HL-60 (cell line): ENCODE data around the gene FAH.
A peak's percentile ranks its signal among the peaks of the same experiment; 100 is the strongest.
"Not testable (repeated sequence)": the region's sequence is repeated elsewhere in the genome, so short reads cannot be mapped to it uniquely, and the experiment has no call there.

Experiments
- DNase-seq, 2 experiments: peaks; one replicate each; pipeline ENCODE4 v3.0.0-alpha.2; 2010 to 2020; ENCODE audit warnings: low read depth in 1 of 2, low spot score in 1 of 2
- H3K27ac ChIP-seq: fragments of 250-450 bp; sonication (Bioruptor Pico); replicated peaks from 2 replicates; pipeline ENCODE4 v1.5.1; 2020; ENCODE audit warnings: mild to moderate bottlenecking, moderate library complexity
- H3K27me3 ChIP-seq: fragments of 250-450 bp; sonication (Bioruptor Pico); 2 replicates; pipeline ENCODE4 v1.5.1; 2021; ENCODE audit warnings: mild to moderate bottlenecking, moderate library complexity; ENCODE audit not compliant: insufficient read depth, poor library complexity, severe bottlenecking
- H3K4me3 ChIP-seq: replicated peaks from 2 replicates; pipeline ENCODE4 v1.5.1; 2011; ENCODE audit warnings: mild to moderate bottlenecking, control low read depth, low read length; ENCODE audit not compliant: insufficient read depth
- CTCF ChIP-seq: IDR thresholded peaks from one replicate; pipeline ENCODE4 v1.5.1; 2011; ENCODE audit warnings: low read length, control low read depth, inconsistent platforms; ENCODE audit not compliant: insufficient read depth
- GABPA ChIP-seq: IDR thresholded peaks from 2 replicates; pipeline ENCODE4 v1.6.1; 2012; ENCODE audit warnings: low read depth
- POLR2AphosphoS5 ChIP-seq: IDR thresholded peaks from 2 replicates; pipeline ENCODE4 v1.6.1; 2012; ENCODE audit warnings: low read depth
- REST ChIP-seq: IDR thresholded peaks from 2 replicates; pipeline ENCODE4 v1.6.1; 2012; ENCODE audit warnings: low read depth; ENCODE audit not compliant: insufficient replicate concordance
- SPI1 ChIP-seq: IDR thresholded peaks from 2 replicates; pipeline ENCODE4 v1.6.1; 2012; ENCODE audit warnings: low read depth, mild to moderate bottlenecking, borderline replicate concordance

The FAH gene

GRCh38 chr15:80123034-80123433 is 29.8 kb upstream of the FAH start:
- Histone ChIP-seq H3K27ac (peak overlapping the region; percentile 30), H3K27me3 (no peaks in the 10 kb centered on the region), H3K4me3 (no peak overlapping the region)
- peak in 1 of 2 experiments; percentile 43 for DNase-seq
- peak; percentile 83 for TF ChIP-seq SPI1
- TF ChIP-seq POLR2AphosphoS5, result no peak

GRCh38 chr15:80127253-80127652 is 25.5 kb upstream of the FAH start:
- DNase-seq, H3K27me3 ChIP-seq, H3K27ac ChIP-seq, H3K4me3 ChIP-seq: not testable (repeated sequence)

GRCh38 chr15:80127911-80128310 is 24.9 kb upstream of the FAH start:
- no peak overlapping the region for H3K27ac ChIP-seq
- H3K4me3 ChIP-seq, result no peak overlapping the region
- no peaks in the 10 kb centered on the region for H3K27me3 ChIP-seq
- TF ChIP-seq POLR2AphosphoS5 (no peak), REST (no peak), SPI1 (no peak), GABPA (no peak), CTCF (no peak)
- DNase-seq, result no peak

- no peak overlapping the region for H3K27ac ChIP-seq
- DNase-seq, result no peak
- H3K27me3 ChIP-seq, result no peaks in the 10 kb centered on the region
- no peak overlapping the region for H3K4me3 ChIP-seq
- TF ChIP-seq POLR2AphosphoS5, result no peak
- TF ChIP-seq CTCF, result no peak
- no peak for TF ChIP-seq GABPA
- TF ChIP-seq REST, result no peak
- TF ChIP-seq SPI1, result no peak
Observed at GRCh38 chr15:80132382-80132781, 20.4 kb upstream of the FAH start.

- H3K27me3 ChIP-seq, result no peaks in the 10 kb centered on the region
- no peak for DNase-seq
- TF ChIP-seq POLR2AphosphoS5 (no peak), GABPA (no peak), SPI1 (no peak), CTCF (no peak), REST (no peak)
- no peak overlapping the region for H3K27ac ChIP-seq
- H3K4me3 ChIP-seq, result no peak overlapping the region
Observed at GRCh38 chr15:80136854-80137253, 15.9 kb upstream of the FAH start.
